Aorta (tissue), 5 donors: ENCODE measurements around the gene POM121L2. TPM values are rescaled to one million over a fixed set of nuclear protein-coding genes. Genes with fewer than 3 reads are reported as not detected.
A peak's percentile ranks its signal among the peaks of the same experiment; 100 is the strongest.

Source experiments
- ATAC-seq: fragments of 200-7000 bp; cut with Tn5 transposase; one replicate; pipeline ENCODE4 v1.9.1; 2022; ENCODE audit warnings: moderate library complexity; ENCODE audit not compliant: low FRiP score
- DNase-seq, 2 donors: peaks; one replicate each; pipeline ENCODE4 v3.0.0-alpha.2; 2020
- H3K27ac ChIP-seq, 2 donors: one replicate each; pipeline ENCODE4 v1.5.1; 2013; ENCODE audit warnings: low read length in 2 of 2, mild to moderate bottlenecking in 2 of 2, moderate library complexity in 2 of 2, control low read depth in 1 of 2, inconsistent platforms in 1 of 2, low read depth in 1 of 2
- H3K27me3 ChIP-seq, 2 donors: one replicate each; pipeline ENCODE4 v1.6.1; 2013; ENCODE audit warnings: control low read depth in 1 of 2, low read length in 1 of 2, mild to moderate bottlenecking in 1 of 2, moderate library complexity in 1 of 2; ENCODE audit not compliant: insufficient read depth in 2 of 2, control insufficient read depth in 1 of 2
- H3K36me3 ChIP-seq, 2 donors: one replicate each; pipeline ENCODE4 v1.6.1; 2013; ENCODE audit warnings: control low read depth in 1 of 2, low read length in 1 of 2, mild to moderate bottlenecking in 1 of 2; ENCODE audit not compliant: insufficient read depth in 2 of 2, control insufficient read depth in 1 of 2
- H3K4me1 ChIP-seq, 2 donors: one replicate each; pipeline ENCODE4 v1.6.1; 2013; ENCODE audit warnings: low read length in 2 of 2, control low read depth in 1 of 2, mild to moderate bottlenecking in 1 of 2, moderate library complexity in 1 of 2; ENCODE audit not compliant: insufficient read depth in 2 of 2, control insufficient read depth in 1 of 2
- H3K4me3 ChIP-seq, 2 donors: one replicate each; pipeline ENCODE4 v1.5.1; 2013; ENCODE audit warnings: low read length in 2 of 2, control low read depth in 1 of 2, mild to moderate bottlenecking in 1 of 2
- H3K9me3 ChIP-seq: one replicate; pipeline ENCODE4 v1.6.1; 2013; ENCODE audit warnings: mild to moderate bottlenecking, low read length; ENCODE audit not compliant: control insufficient read depth
- WGBS, 2 donors: extraction: QIAGEN DNeasy Blood & Tissue Kit; methylation state at CpG; one replicate each; pipeline ENCODE4 v1.1.7; 2013; 5-methylcytosine and 5-hydroxymethylcytosine counted together
- intact Hi-C, 2 donors: fragments of 100-400 bp; cut with DNase I; formaldehyde crosslinking; loops; one replicate each; pipeline versions ENCODE4 v1.14.2 to v1.15.0; 2022
- polyA plus RNA-seq, 2 donors: library from polyadenylated mRNA; stranded (reverse); fragments of 200-250 nt; gene quantifications; one replicate each; pipeline ENCODE4 v1.2.3, GENCODE V29; 2013
- total RNA-seq, 2 donors: library from RNA; stranded (reverse); fragmentation: NEBNext Ultra II Directional; extraction: Animal tissue kit (Norgen Biotek cat#: 25700); gene quantifications; one replicate each; pipeline ENCODE4 v1.2.1, GENCODE V29; 2021
- donor health status: healthy with polysubstance abuse.
- donor health status: Bipolar disorder and iron deficiency.
- donor health status: DM: no; HTN: no; CAD: no.
- donor health status: DM: no; HTN: no; CAD: no.
- donor health status: DM: yes; HTN: yes; CAD: no.

The POM121L2 gene
- total and polyA plus RNA-seq, 4 donors, result not detected

DNA sequence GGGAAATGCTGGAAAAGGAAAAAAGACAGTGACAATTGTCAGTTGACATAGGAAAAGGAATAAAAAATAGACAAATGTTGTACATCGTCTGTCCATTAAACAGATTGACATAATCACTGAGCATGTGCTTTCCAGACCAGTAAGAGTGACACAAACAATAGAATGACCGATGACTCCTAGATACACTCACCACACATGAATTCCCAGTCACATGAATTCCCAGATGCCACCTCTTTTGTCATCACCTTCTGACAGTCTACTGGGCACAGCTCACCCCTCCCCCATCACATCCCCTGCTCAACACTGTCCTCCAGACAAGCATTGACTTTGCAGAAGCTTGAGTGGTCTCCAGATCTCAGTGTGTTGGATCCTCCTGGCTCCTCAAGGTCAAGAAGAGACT is 25.9 kb downstream of the POM121L2 start:
- H3K27me3 ChIP-seq, result peaks cover 0 to 2% of the 10 kb centered on the region in 2 donors
- intact Hi-C loops, result no loop called here
- WGBS, 2 donors, result 86 to 89% methylated on average over 2 of the region's 2 CpGs
- no peak overlapping the region for H3K27ac ChIP-seq
- no peaks in the 10 kb centered on the region for H3K36me3 ChIP-seq
- peak overlapping the region in 1 of 2 donors; percentile 18 for H3K4me3 ChIP-seq
- H3K4me1 ChIP-seq, result no peaks in the 10 kb centered on the region
- DNase-seq (no peak), ATAC-seq (no peak)
- H3K9me3 ChIP-seq, result peaks cover 11% of the 10 kb centered on the region

DNA sequence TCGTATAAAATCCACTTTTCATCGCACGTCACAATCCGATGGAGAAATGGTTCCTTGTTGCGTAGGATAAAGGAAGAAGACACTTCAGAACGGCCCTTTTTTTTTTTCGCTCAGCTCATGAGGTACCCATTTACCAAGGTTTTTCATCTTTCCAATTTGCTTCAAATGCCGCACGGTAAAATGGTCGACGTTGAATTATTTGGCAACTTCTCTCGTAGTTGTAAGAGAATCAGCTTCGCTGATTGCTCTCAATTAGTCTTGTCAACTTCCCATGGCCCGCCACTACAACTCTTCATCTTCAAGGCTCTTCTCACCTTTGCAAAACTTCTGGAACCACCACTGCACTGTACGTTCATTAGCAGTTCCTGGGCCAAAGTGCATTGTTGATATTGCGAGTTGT is 28.8 kb downstream of the POM121L2 start:
- H3K9me3 ChIP-seq, result peaks cover 10% of the 10 kb centered on the region
- no peak for ATAC-seq
- no peaks in the 10 kb centered on the region for H3K36me3 ChIP-seq
- intact Hi-C loops, result loop anchor here in 1 of 2 donors (5.0 kb wide), 1 partner anchor 671 kb away; no protein-coding TSS in a partner anchor
- H3K4me1 ChIP-seq, result no peaks in the 10 kb centered on the region
- H3K27ac ChIP-seq, result no peak overlapping the region
- no peaks in the 10 kb centered on the region for H3K27me3 ChIP-seq
- DNase-seq, result no peak
- no peak overlapping the region for H3K4me3 ChIP-seq
- WGBS, 2 donors, result 10 to 12% methylated on average over 16 of the region's 16 CpGs

- WGBS, 2 donors, result 37% methylated on average over 1 of the region's 1 CpG
- H3K36me3 ChIP-seq, result no peaks in the 10 kb centered on the region
- no peak for DNase-seq
- ATAC-seq, result no peak
- peaks cover 2 to 3% of the 10 kb centered on the region in 2 donors for H3K27me3 ChIP-seq
- intact Hi-C loops, result loop anchor here in 1 of 2 donors (5.0 kb wide), 1 partner anchor 669 kb away; no protein-coding TSS in a partner anchor
- no peaks in the 10 kb centered on the region for H3K4me1 ChIP-seq
- no peak overlapping the region for H3K4me3 ChIP-seq
- H3K9me3 ChIP-seq, result peaks cover 13% of the 10 kb centered on the region
- H3K27ac ChIP-seq, result no peak overlapping the region
These were observed 30.5 kb downstream of the POM121L2 start for GRCh38 chr6:27281569-27281968.

- Histone ChIP-seq H3K4me3 (no peak overlapping the region), H3K4me1 (no peaks in the 10 kb centered on the region), H3K36me3 (no peaks in the 10 kb centered on the region), H3K9me3 (peaks cover 11% of the 10 kb centered on the region), H3K27ac (no peak overlapping the region), H3K27me3 (peaks cover 2 to 3% of the 10 kb centered on the region in 2 donors)
- WGBS, 2 donors, result 8 to 12% methylated on average over 13 of the region's 13 CpGs
- ATAC-seq (no peak), DNase-seq (no peak)
- intact Hi-C loops, result loop anchor here in 1 of 2 donors (5.0 kb wide), 1 partner anchor 669 kb away; no protein-coding TSS in a partner anchor
These were observed 31.0 kb downstream of the POM121L2 start for GRCh38 chr6:27281105-27281539.

- H3K36me3 ChIP-seq, result no peaks in the 10 kb centered on the region
- peaks cover 11% of the 10 kb centered on the region for H3K9me3 ChIP-seq
- ATAC-seq (no peak), DNase-seq (no peak)
- intact Hi-C loops, result loop anchor here in 1 of 2 donors (5.0 kb wide), 1 partner anchor 668 kb away; no protein-coding TSS in a partner anchor
- no peaks in the 10 kb centered on the region for H3K4me1 ChIP-seq
- H3K4me3 ChIP-seq, result no peak overlapping the region
- WGBS, 2 donors, result 5 to 8% methylated on average over 9 of the region's 9 CpGs
- H3K27ac ChIP-seq, result no peak overlapping the region
- H3K27me3 ChIP-seq, result peaks cover 2 to 4% of the 10 kb centered on the region in 2 donors
These were observed 31.5 kb downstream of the POM121L2 start for GRCh38 chr6:27280540-27281000.

DNA sequence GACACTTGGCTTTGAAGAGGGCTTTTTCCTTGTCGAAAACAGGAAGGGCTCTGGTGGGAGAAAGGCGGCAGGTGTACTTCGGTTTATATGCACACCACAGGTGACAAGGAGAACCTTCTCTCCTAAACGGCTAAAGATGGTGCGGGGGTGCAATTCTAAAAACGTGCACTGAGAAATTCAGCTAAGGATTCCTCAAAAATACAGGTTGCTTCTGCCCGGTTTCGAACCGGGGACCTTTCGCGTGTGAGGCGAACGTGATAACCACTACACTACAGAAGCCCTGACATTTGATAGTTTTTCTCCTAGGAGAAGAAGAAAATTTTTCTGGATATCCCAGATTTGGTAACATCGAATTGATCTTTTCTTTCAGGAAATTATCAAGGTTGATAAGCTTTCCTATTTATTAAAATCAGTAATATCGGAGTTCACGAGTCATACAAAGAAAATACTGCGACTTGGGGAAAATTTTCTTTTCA is 32.0 kb downstream of the POM121L2 start:
- intact Hi-C loops, result loop anchor here in 1 of 2 donors (5.0 kb wide), 1 partner anchor 668 kb away; no protein-coding TSS in a partner anchor
- no peaks in the 10 kb centered on the region for H3K36me3 ChIP-seq
- H3K9me3 ChIP-seq, result peaks cover 12% of the 10 kb centered on the region
- no peaks in the 10 kb centered on the region for H3K4me1 ChIP-seq
- DNase-seq (no peak), ATAC-seq (no peak)
- peaks cover 2 to 5% of the 10 kb centered on the region in 2 donors for H3K27me3 ChIP-seq
- 3 to 6% methylated on average over 17 of the region's 17 CpGs for WGBS, 2 donors
- H3K27ac ChIP-seq, result no peak overlapping the region
- no peak overlapping the region for H3K4me3 ChIP-seq

DNA sequence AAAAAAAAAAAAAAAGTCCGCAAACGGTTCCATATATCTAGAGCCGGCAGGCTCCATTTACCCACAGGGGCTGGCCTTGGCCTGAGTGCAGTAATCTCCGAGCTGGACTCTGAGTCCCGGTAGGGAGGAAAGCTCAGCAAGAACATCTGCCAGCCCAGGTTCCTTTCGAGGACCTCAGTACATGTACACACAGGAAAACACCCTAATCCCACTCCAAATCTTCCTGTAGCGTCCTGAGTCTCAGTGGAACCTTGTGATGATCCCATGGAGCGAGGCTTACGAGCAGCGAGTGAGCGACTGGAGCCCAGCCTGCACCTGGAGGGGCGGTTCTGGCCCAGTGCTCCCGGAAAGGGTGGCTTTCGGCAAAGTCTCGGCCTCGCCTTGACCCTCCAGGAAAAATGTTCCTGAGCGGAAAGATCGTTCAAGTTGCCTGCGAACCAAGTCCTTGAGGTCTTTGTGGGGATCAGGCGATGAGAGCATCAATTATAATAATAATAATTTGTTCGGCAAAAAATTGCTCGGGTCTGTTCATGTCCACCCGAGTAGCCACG is 32.5 kb downstream of the POM121L2 start:
- Histone ChIP-seq H3K9me3 (peaks cover 12% of the 10 kb centered on the region), H3K27me3 (peaks cover 2 to 5% of the 10 kb centered on the region in 2 donors), H3K4me1 (no peaks in the 10 kb centered on the region), H3K4me3 (no peak overlapping the region), H3K27ac (no peak overlapping the region), H3K36me3 (no peaks in the 10 kb centered on the region)
- intact Hi-C loops, result loop anchor here in 1 of 2 donors (5.0 kb wide), 1 partner anchor 667 kb away; no protein-coding TSS in a partner anchor
- DNase-seq, result no peak
- 5% methylated on average over 24 of the region's 24 CpGs for WGBS, 2 donors
- no peak for ATAC-seq

DNA sequence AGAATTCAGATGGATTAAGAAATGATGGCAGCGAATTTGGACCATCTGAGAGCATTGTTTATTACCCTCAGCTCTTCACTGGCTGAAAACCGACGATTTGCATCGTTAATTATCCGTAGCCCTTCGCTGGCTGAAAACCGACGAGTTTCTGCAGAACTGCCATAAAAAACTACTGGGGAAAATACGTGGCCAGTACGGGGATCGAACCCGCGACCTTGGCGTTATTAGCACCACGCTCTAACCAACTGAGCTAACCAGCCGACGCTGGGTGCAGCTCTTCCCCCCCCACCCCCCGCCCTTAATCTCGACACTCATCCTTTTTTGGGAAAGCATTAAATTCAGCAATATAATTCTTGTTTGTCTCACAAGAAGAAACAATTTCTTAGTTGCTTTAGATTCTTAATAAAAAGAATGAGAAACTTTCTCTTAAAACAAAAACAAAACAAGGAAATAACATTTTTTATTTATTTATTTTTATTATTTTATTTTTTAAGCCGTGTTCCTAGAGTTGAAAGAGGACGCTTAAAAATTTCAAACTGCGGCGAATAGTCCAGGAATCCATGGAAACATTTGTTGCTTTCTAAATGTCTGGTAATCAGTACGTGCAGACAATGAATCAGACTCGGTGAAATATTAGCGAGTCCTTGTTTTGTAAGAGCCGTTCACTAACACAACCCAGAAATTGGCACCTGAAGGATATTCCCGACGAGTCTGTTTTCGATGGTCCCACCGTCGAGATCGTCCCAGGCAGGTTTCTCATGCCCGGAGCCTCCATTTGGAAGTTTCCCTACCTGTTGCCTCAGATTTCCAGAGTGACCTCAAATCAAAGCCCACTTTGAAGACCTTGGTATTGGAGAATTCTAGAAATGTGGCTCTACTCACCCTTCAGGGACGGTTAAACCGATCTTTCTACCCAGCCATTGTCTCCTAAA is 36.8 kb downstream of the POM121L2 start:
- DNase-seq, result no peak
- H3K9me3 ChIP-seq, result peaks cover 10% of the 10 kb centered on the region
- H3K4me3 ChIP-seq, result no peak overlapping the region
- H3K36me3 ChIP-seq, result no peaks in the 10 kb centered on the region
- no peak for ATAC-seq
- intact Hi-C loops, result no loop called here
- WGBS, 2 donors, result 14 to 21% methylated on average over 36 of the region's 36 CpGs
- no peaks in the 10 kb centered on the region for H3K4me1 ChIP-seq
- peaks cover 2 to 5% of the 10 kb centered on the region in 2 donors for H3K27me3 ChIP-seq
- no peak overlapping the region for H3K27ac ChIP-seq
